PFSK-1 (cell line): ENCODE data around the gene CD22.

Experiments used
- FOXP2 ChIP-seq: optimal IDR thresholded peaks from 2 replicates; pipeline ENCODE3; 2011; ENCODE audit warnings: borderline replicate concordance, control low read depth, inconsistent platforms; ENCODE audit not compliant: insufficient read depth; ENCODE audit errors: extremely low read length, extremely low read depth
- POLR2AphosphoS5 ChIP-seq: IDR thresholded peaks from 2 replicates; pipeline ENCODE4 v1.6.1; 2012; ENCODE audit warnings: low read depth, mild to moderate bottlenecking, control low read depth, low read length, moderate library complexity
- SIN3A ChIP-seq: IDR thresholded peaks from 2 replicates; pipeline ENCODE4 v1.6.1; 2012; ENCODE audit warnings: mild to moderate bottlenecking, low read length, moderate library complexity, borderline replicate concordance; ENCODE audit not compliant: insufficient read depth
- TAF1 ChIP-seq: IDR thresholded peaks from 2 replicates; pipeline ENCODE4 v1.6.1; 2012; ENCODE audit warnings: low read length, control low read depth, borderline replicate concordance; ENCODE audit not compliant: insufficient read depth
- TF ChIP-seq, protein P1 (sequence below), 2 experiments: IDR thresholded peaks; 2 replicates each; pipeline versions ENCODE4 v1.6.1 to v1.8.0; 2011 to 2012; ENCODE audit warnings: low read depth in 2 of 2, low read length in 2 of 2, control low read depth in 1 of 2, inconsistent platforms in 1 of 2, mild to moderate bottlenecking in 1 of 2, moderate library complexity in 1 of 2; ENCODE audit not compliant: insufficient read depth in 1 of 2

GRCh38 chr19:35305181-35305580 is 23.8 kb upstream of the CD22 start:
- TF ChIP-seq SIN3A (no peak), TAF1 (no peak), POLR2AphosphoS5 (no peak), FOXP2 (no peak)
- TF ChIP-seq, protein P1, sequence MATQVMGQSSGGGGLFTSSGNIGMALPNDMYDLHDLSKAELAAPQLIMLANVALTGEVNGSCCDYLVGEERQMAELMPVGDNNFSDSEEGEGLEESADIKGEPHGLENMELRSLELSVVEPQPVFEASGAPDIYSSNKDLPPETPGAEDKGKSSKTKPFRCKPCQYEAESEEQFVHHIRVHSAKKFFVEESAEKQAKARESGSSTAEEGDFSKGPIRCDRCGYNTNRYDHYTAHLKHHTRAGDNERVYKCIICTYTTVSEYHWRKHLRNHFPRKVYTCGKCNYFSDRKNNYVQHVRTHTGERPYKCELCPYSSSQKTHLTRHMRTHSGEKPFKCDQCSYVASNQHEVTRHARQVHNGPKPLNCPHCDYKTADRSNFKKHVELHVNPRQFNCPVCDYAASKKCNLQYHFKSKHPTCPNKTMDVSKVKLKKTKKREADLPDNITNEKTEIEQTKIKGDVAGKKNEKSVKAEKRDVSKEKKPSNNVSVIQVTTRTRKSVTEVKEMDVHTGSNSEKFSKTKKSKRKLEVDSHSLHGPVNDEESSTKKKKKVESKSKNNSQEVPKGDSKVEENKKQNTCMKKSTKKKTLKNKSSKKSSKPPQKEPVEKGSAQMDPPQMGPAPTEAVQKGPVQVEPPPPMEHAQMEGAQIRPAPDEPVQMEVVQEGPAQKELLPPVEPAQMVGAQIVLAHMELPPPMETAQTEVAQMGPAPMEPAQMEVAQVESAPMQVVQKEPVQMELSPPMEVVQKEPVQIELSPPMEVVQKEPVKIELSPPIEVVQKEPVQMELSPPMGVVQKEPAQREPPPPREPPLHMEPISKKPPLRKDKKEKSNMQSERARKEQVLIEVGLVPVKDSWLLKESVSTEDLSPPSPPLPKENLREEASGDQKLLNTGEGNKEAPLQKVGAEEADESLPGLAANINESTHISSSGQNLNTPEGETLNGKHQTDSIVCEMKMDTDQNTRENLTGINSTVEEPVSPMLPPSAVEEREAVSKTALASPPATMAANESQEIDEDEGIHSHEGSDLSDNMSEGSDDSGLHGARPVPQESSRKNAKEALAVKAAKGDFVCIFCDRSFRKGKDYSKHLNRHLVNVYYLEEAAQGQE (IDR thresholded peaks at IDR 0.05; ENCODE audit: insufficient read depth in 1 of 2, low read depth in 2 of 2, low read length in 2 of 2), result no peak
